NCI-H1694 (cell line): Measurements from ENCODE around the gene DEFB127.
A peak's percentile ranks its signal among the peaks of the same experiment; 100 is the strongest.
"Not testable (repeated sequence)": the region's sequence is repeated elsewhere in the genome, so short reads cannot be mapped to it uniquely, and the experiment has no call there.

ENCODE experiments used
- DNase-seq: peaks from one replicate; lab custom pipeline; 2025; lab: John Stamatoyannopoulos, UW

Gene DEFB127

GRCh38 chr20:157154-157553, at the start of gene DEFB127:
Gene DEFB127, plus strand, starts transcription at chr20:157454. Its CDS starts 91 bp downstream, at chr20:157545.
- DNase-seq = no peak

GRCh38 chr20:112396-112795, 44.9 kb upstream of the DEFB127 start:
- DNase-seq = no peak

GRCh38 chr20:117518-117917, 39.7 kb upstream of the DEFB127 start:
- no peak for DNase-seq

GRCh38 chr20:129786-130323, 27.4 kb upstream of the DEFB127 start:
- not testable (repeated sequence) for DNase-seq

GRCh38 chr20:137668-138490, 19.4 kb upstream of the DEFB127 start:
- peak; percentile 14 for DNase-seq

GRCh38 chr20:142290-142689, 15.0 kb upstream of the DEFB127 start, which contains the start of gene DEFB126:
Gene DEFB126, plus strand, starts transcription at chr20:142590. Its CDS starts 39 bp downstream, at chr20:142629.
- no peak for DNase-seq

- DNase-seq = no peak
Measured at GRCh38 chr20:145877-146276, 11.4 kb upstream of the DEFB127 start.

GRCh38 chr20:152131-152530, 5.1 kb upstream of the DEFB127 start:
- DNase-seq = no peak

- no peak for DNase-seq
Measured at GRCh38 chr20:164618-165017, 7.4 kb downstream of the DEFB127 start.

- DNase-seq = no peak
Measured at GRCh38 chr20:168876-169275, 11.6 kb downstream of the DEFB127 start.

- DNase-seq = no peak
Measured at GRCh38 chr20:184288-184687, 27.0 kb downstream of the DEFB127 start.

GRCh38 chr20:187733-188132, 30.5 kb downstream of the DEFB127 start:
- DNase-seq = no peak

GRCh38 chr20:189611-190010, 32.4 kb downstream of the DEFB127 start, which contains the start of gene DEFB128:
Gene DEFB128, minus strand, starts transcription at chr20:189711. Its CDS starts 88 bp downstream, at chr20:189623.
- DNase-seq = no peak

- DNase-seq = no peak
Measured at GRCh38 chr20:198225-198624, 41.0 kb downstream of the DEFB127 start.

- DNase-seq = no peak
Measured at GRCh38 chr20:199996-200395, 42.7 kb downstream of the DEFB127 start.

GRCh38 chr20:203630-204029, 46.4 kb downstream of the DEFB127 start:
- DNase-seq = not testable (repeated sequence)
